H1 (cell line): ENCODE results near the gene UBE4B. TPM values are rescaled to one million over a fixed set of nuclear protein-coding genes. Genes with fewer than 3 reads are reported as not detected.

ENCODE experiments used
- CTCF ChIA-PET: fragments of 300-600 bp; sonication (Branson Sonifier 250); formaldehyde crosslinking; loops from one replicate; lab custom pipeline; 2021; ENCODE audit not compliant: partially characterized antibody; lab: Charles Lee
- POLR2A ChIA-PET: fragments of 300-600 bp; sonication (Branson Sonifier 250); formaldehyde crosslinking; loops from one replicate; lab custom pipeline; 2021; ENCODE audit warnings: inconsistent platforms; ENCODE audit not compliant: partially characterized antibody; lab: Charles Lee
- DNase-seq, 2 experiments: peaks; one replicate each; pipeline versions ENCODE4 v3.0.0 to v3.0.0-alpha.2; 2010 to 2022; ENCODE audit warnings: low spot score in 2 of 2, low read depth in 1 of 2, mixed read lengths in 1 of 2
- FAIRE-seq: peaks from 2 replicates; lab custom pipeline; 2011; peaks lifted over from hg19 to GRCh38; lab: Jason Lieb, UNC
- H2AFZ ChIP-seq: 2 replicates; pipeline ENCODE4 v1.8.1; 2012; ENCODE audit warnings: low read length, inconsistent platforms
- H2AK5ac ChIP-seq: 2 replicates; pipeline ENCODE4 v1.6.1; 2013; ENCODE audit warnings: low read depth, low read length
- H2BK120ac ChIP-seq: replicated peaks from 2 replicates; pipeline ENCODE3; 2013; ENCODE audit warnings: low read depth, low read length, inconsistent platforms
- H2BK12ac ChIP-seq: 2 replicates; pipeline ENCODE4 v1.6.1; 2013; ENCODE audit warnings: low read depth, low read length
- H2BK15ac ChIP-seq: 2 replicates; pipeline ENCODE4 v1.6.1; 2013; ENCODE audit warnings: low read length
- H2BK20ac ChIP-seq: 2 replicates; pipeline ENCODE4 v1.6.1; 2013; ENCODE audit warnings: low read length
- H2BK5ac ChIP-seq: 2 replicates; pipeline ENCODE4 v1.6.1; 2013; ENCODE audit warnings: low read depth, low read length
- H3K14ac ChIP-seq: 2 replicates; pipeline ENCODE4 v1.6.1; 2013; ENCODE audit warnings: inconsistent platforms; ENCODE audit not compliant: insufficient read length
- H3K18ac ChIP-seq: 2 replicates; pipeline ENCODE4 v1.6.1; 2013; ENCODE audit warnings: low read length; ENCODE audit errors: extremely low read depth
- H3K23ac ChIP-seq: 2 replicates; pipeline ENCODE4 v1.6.1; 2013; ENCODE audit warnings: inconsistent platforms; ENCODE audit not compliant: insufficient read length
- H3K23me2 ChIP-seq: 2 replicates; pipeline ENCODE4 v1.6.1; 2013; ENCODE audit warnings: low read depth, low read length
- H3K27ac ChIP-seq: 2 replicates; pipeline ENCODE4 v1.6.1; 2011; ENCODE audit warnings: low read depth, low read length, inconsistent platforms
- H3K27me3 ChIP-seq, 4 experiments: replicated peaks in 1 of 4; 1 replicate in 1 of 4; 2 replicates in 3 of 4; pipeline versions ENCODE4 v1.6.1 to v1.8.1; 2011 to 2013; ENCODE audit warnings: low read length in 3 of 4, mild to moderate bottlenecking in 3 of 4, inconsistent platforms in 2 of 4, mixed read lengths in 2 of 4, moderate library complexity in 1 of 4; ENCODE audit not compliant: control insufficient read depth in 3 of 4, insufficient read depth in 3 of 4; ENCODE audit errors: extremely low read depth in 1 of 4
- H3K36me3 ChIP-seq, 4 experiments: 2 replicates each; pipeline versions ENCODE4 v1.6.1 to v1.8.1; 2011 to 2013; ENCODE audit warnings: mild to moderate bottlenecking in 4 of 4, low read length in 3 of 4, moderate library complexity in 2 of 4, control low read depth in 1 of 4, inconsistent platforms in 1 of 4; ENCODE audit not compliant: insufficient read depth in 4 of 4, control insufficient read depth in 2 of 4
- H3K4ac ChIP-seq: replicated peaks from 2 replicates; pipeline ENCODE3; 2013; ENCODE audit warnings: low read length, low read depth, mixed read lengths, inconsistent platforms; ENCODE audit not compliant: insufficient read length
- H3K4me1 ChIP-seq, 4 experiments: replicated peaks in 1 of 4; 1 replicate in 1 of 4; 2 replicates in 3 of 4; pipeline versions ENCODE4 v1.6.1 to v1.8.1; 2011 to 2013; ENCODE audit warnings: low read length in 3 of 4, inconsistent platforms in 2 of 4, mixed read lengths in 1 of 4; ENCODE audit not compliant: insufficient read depth in 4 of 4, control insufficient read depth in 3 of 4
- H3K4me2 ChIP-seq, 2 experiments: 2 replicates each; pipeline versions ENCODE4 v1.6.1 to v1.8.1; 2011 to 2013; ENCODE audit warnings: low read depth in 2 of 2, low read length in 2 of 2, control low read depth in 1 of 2, inconsistent platforms in 1 of 2, mild to moderate bottlenecking in 1 of 2; ENCODE audit not compliant: insufficient read depth in 1 of 2
- H3K4me3 ChIP-seq, 4 experiments: fragments of 200-600, 300-600 bp in 1 of 4; sonication (generic), shearing (Covaris generic), sonication (Bioruptor Twin) in 1 of 4; 2 replicates each; pipeline versions ENCODE4 v1.5.1 to v1.8.1; 2011 to 2016; ENCODE audit warnings: low read length in 4 of 4, low read depth in 3 of 4, control low read depth in 2 of 4, inconsistent platforms in 2 of 4, mild to moderate bottlenecking in 2 of 4, mixed read lengths in 1 of 4, moderate library complexity in 1 of 4; ENCODE audit not compliant: insufficient read depth in 2 of 4; ENCODE audit errors: extremely low read depth in 1 of 4
- H3K56ac ChIP-seq: replicated peaks from 2 replicates; pipeline ENCODE3; 2013; ENCODE audit warnings: low read depth, mild to moderate bottlenecking, mixed read lengths, low read length, inconsistent platforms; ENCODE audit not compliant: insufficient read length
- H3K79me1 ChIP-seq: 2 replicates; pipeline ENCODE4 v1.6.1; 2013; ENCODE audit warnings: low read depth, low read length, control low read depth
- H3K79me2 ChIP-seq, 2 experiments: 2 replicates each; pipeline versions ENCODE4 v1.6.1 to v1.8.1; 2012 to 2013; ENCODE audit warnings: low read length in 2 of 2, mild to moderate bottlenecking in 2 of 2, inconsistent platforms in 1 of 2; ENCODE audit not compliant: insufficient read depth in 2 of 2, control insufficient read depth in 1 of 2
- H3K9ac ChIP-seq, 4 experiments: replicated peaks in 1 of 4; 1 replicate in 1 of 4; 2 replicates in 3 of 4; pipeline versions ENCODE4 v1.6.1 to v1.8.1; 2011 to 2013; ENCODE audit warnings: low read depth in 3 of 4, low read length in 3 of 4, control low read depth in 2 of 4, mild to moderate bottlenecking in 2 of 4, moderate library complexity in 2 of 4, inconsistent platforms in 1 of 4; ENCODE audit errors: extremely low read depth in 1 of 4
- H3K9me3 ChIP-seq, 2 experiments: 2 replicates each; pipeline versions ENCODE4 v1.6.1 to v1.8.1; 2012 to 2013; ENCODE audit warnings: mild to moderate bottlenecking in 2 of 2, moderate library complexity in 2 of 2, control low read depth in 1 of 2, inconsistent platforms in 1 of 2, low read depth in 1 of 2, low read length in 1 of 2, mixed read lengths in 1 of 2; ENCODE audit not compliant: insufficient read depth in 2 of 2
- H4K20me1 ChIP-seq, 2 experiments: replicated peaks in 1 of 2; 2 replicates each; pipeline versions ENCODE3 to v1.8.1; 2011 to 2013; ENCODE audit warnings: inconsistent platforms in 2 of 2, low read length in 2 of 2, mild to moderate bottlenecking in 1 of 2; ENCODE audit not compliant: insufficient read depth in 2 of 2, control insufficient read depth in 1 of 2
- H4K5ac ChIP-seq: 2 replicates; pipeline ENCODE4 v1.6.1; 2013; ENCODE audit warnings: low read length, low read depth, mixed read lengths, inconsistent platforms; ENCODE audit not compliant: insufficient read length
- H4K8ac ChIP-seq: 2 replicates; pipeline ENCODE4 v1.8.0; 2013; ENCODE audit warnings: mild to moderate bottlenecking, moderate library complexity, low read length, inconsistent platforms; ENCODE audit not compliant: insufficient read depth; ENCODE audit errors: extremely low read depth
- H4K91ac ChIP-seq: replicated peaks from 2 replicates; pipeline ENCODE3; 2013; ENCODE audit warnings: low read length, mixed read lengths, inconsistent platforms; ENCODE audit not compliant: insufficient read length
- POU5F1 ChIP-seq: IDR thresholded peaks from 2 replicates; pipeline ENCODE4 v1.6.1; 2011; ENCODE audit warnings: low read depth, mild to moderate bottlenecking, low read length, moderate library complexity
- WGBS, 2 experiments: shearing (Covaris generic) in 1 of 2; methylation state at CpG; one replicate each; pipeline versions ENCODE4 v1.1.6 to v1.1.7; 2013 to 2015; ENCODE audit warnings: low lambda C conversion rate in 2 of 2, mixed read lengths in 2 of 2, inconsistent platforms in 1 of 2, low coverage in 1 of 2, missing lambda C conversion rate in 1 of 2; ENCODE audit not compliant: insufficient replicate concordance in 2 of 2, insufficient coverage in 1 of 2, insufficient read length in 1 of 2; ENCODE audit errors: extremely low coverage in 1 of 2, missing lambda C conversion rate in 1 of 2; 5-methylcytosine and 5-hydroxymethylcytosine counted together
- polyA plus RNA-seq, 7 experiments: library from polyadenylated mRNA; depleted of rRNA in 3 of 7; stranded (reverse) in 5 of 7; unstranded in 2 of 7; fragments of >200 nt in 5 of 7; fragments of 200-250 nt in 2 of 7; gene quantifications; 1 replicate in 5 of 7; 2 replicates in 1 of 7; 4 replicates in 1 of 7; pipeline versions ENCODE4 v1.2.1 to v1.2.3, GENCODE V29; 2011 to 2013; ENCODE audit warnings: missing spikeins in 2 of 7, mixed read lengths in 2 of 7
- total RNA-seq: library from RNA; stranded (reverse); fragmentation: NEBNext Ultra II Directional; extraction: Animal tissue kit (Norgen Biotek cat#: 25700); gene quantifications from 2 replicates; pipeline ENCODE4 v1.2.1, GENCODE V29; 2021

UBE4B gene
- total and polyA plus RNA-seq, 2 of the 8 experiments (the other 6 are each of a cell fraction or from before 2014, with no cell fraction given), result 24.5 to 90.1 TPM

DNA sequence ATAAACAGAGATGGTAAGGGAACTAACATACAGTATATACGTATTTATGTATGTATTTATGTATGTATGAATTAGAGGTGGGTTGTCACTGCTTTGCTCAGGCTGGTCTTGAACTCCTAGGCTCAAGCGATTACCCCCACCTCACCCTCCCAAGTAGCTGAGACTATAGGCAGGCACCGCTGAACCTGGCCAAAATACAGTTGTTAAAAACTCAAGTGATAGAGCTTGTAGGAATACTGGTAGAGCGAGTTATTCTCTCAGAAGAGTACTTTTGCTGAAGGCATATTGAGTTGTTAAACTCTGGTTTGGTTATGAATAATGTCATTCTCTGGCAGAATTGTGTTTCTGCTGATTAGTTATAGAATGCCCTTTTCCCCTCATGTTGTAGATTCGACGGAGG is 38.9 kb downstream of the UBE4B start:
- no peak overlapping the region for H4K91ac ChIP-seq
- H3K79me1 ChIP-seq, result peaks cover 4% of the 10 kb centered on the region; the same call in 1 of the 2 replicates
- no peaks in the 10 kb centered on the region for H3K27me3 ChIP-seq
- no peak overlapping the region for H2AK5ac ChIP-seq
- POLR2A ChIA-PET, result no interaction called here
- no peak overlapping the region for H2BK12ac ChIP-seq
- H2BK15ac ChIP-seq, result no peak overlapping the region
- H4K5ac ChIP-seq, result no peak overlapping the region
- no peak for FAIRE-seq
- no peak overlapping the region for H3K4me3 ChIP-seq
- no peak overlapping the region for H3K23ac ChIP-seq
- H3K14ac ChIP-seq, result no peak overlapping the region
- no peak overlapping the region for H3K4me2 ChIP-seq
- H3K9me3 ChIP-seq, result no peaks in the 10 kb centered on the region
- no peak for TF ChIP-seq POU5F1
- TF ChIP-seq, all 59 proteins: peak for 0
- no peak overlapping the region for H3K18ac ChIP-seq
- no peak overlapping the region for H3K56ac ChIP-seq
- no peak overlapping the region for H4K8ac ChIP-seq
- H2BK20ac ChIP-seq, result no peak overlapping the region
- H4K20me1 ChIP-seq, result peaks cover 1 to 8% of the 10 kb centered on the region in 2 experiments
- no peak overlapping the region for H3K4ac ChIP-seq
- 85% methylated on average over 6 of the region's 6 CpGs; no CpG with 5 or more reads in 1 of the 2 experiments for WGBS, 2 experiments
- CTCF ChIA-PET, result interaction anchor here (0.6 to 0.9 kb wide), 4 partner anchors 12 to 455 kb away, joined by 3 read pairs; no protein-coding TSS in a partner anchor
- DNase-seq, result no peak
- no peaks in the 10 kb centered on the region; a peak in 1 of 7 replicates for H3K4me1 ChIP-seq
- H3K23me2 ChIP-seq, result 0 out of 2 replicates have a peak, but pooled peaks cover 1% of the 10 kb centered on the region
- H3K9ac ChIP-seq, result no peak overlapping the region
- no peak overlapping the region for H2BK5ac ChIP-seq
- H3K79me2 ChIP-seq, result peaks cover 0 to 43% of the 10 kb centered on the region in 2 experiments; a peak in 3 of 4 replicates
- no peaks in the 10 kb centered on the region for H3K36me3 ChIP-seq
- H2AFZ ChIP-seq, result no peak overlapping the region
- H2BK120ac ChIP-seq, result no peak overlapping the region
- H3K27ac ChIP-seq, result no peak overlapping the region
